Stimulated activated CD8-positive, alpha-beta memory T cell treated with anti-CD3 and anti-CD28 coated beads, Interleukin-7, amount 100 ng/mL, for 24 hours (primary cell): Measurements from ENCODE around the gene SAMMSON.

Experiments
- DNase-seq: peaks from one replicate; pipeline ENCODE4 v3.0.0-alpha.2; 2020; ENCODE audit warnings: low read depth

SAMMSON gene

DNA sequence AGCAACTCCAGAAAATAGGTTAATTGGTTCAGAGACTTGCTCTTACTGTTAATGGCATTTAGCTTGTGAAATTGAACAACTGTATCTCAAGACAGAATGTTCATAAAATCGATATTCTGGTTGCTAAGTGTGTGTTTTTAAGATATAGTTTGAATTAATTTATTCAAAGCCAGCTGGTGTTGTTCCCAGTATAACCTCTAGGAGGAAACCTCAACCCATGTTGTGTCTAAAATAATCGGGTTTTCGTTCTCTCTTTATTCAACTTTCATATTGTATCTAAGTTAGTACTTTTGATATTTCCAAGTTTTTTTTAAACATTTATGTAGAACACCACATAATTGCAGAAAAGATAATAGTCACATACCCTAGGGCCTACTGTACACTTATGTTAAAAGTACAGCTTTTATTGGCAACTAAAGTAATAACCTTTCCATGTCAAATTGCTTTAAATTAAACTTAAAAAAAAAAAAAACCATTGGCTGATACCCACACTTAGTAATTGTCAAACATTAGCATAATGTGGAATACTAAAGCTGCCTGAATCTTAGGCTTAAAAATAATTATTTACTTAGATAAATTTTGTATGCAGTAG, 90.9 kb downstream of the SAMMSON start:
- no peak for DNase-seq

GRCh38 chr3:70094197-70094596, 94.7 kb downstream of the SAMMSON start:
- no peak for DNase-seq

GRCh38 chr3:70095260-70095659, 95.7 kb downstream of the SAMMSON start:
- no peak for DNase-seq

GRCh38 chr3:70096376-70097066, 97.0 kb downstream of the SAMMSON start:
- DNase-seq = no peak

DNA sequence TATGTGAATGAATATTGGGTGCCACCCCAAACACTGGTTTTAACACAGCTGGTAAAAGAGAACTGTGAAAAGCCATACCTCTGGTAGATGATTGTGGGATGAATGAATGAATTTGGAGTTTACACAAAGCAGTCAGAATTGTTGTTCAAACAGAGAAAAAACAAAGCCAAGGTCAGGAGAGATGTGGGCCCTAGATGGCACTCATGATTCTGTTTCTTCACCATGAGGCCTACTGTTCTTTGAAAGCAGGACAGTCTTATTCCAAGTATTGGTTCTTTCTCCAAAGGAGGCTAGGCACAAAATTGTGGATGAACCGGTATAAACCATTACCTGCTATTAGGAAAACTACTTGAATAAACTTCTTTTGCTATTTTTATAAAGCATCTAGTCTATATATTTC, 97.6 kb downstream of the SAMMSON start:
- no peak for DNase-seq

- no peak for DNase-seq
Measured at GRCh38 chr3:70108072-70108471, 108.5 kb downstream of the SAMMSON start.

- DNase-seq = no peak
Measured at GRCh38 chr3:70108546-70108945, 109.0 kb downstream of the SAMMSON start.

DNA sequence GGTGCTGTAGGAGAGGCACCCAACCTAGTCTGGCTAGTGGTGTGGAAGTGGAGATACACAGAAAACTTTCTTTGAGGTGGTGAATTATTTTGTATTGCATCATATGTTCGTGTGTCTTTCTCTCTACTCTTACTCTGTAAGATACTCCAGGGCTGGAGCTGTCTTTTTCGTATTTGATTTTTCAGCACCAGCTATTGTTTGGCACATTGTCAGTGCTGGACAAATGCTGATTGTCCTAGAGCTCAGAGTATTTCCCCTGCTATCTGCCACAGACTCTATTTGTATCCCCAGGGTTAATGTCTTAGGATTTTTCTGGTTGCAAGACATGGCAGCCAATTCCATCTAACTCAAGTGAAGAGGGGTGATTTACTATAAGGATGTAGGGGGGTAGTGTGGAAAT, 110.5 kb downstream of the SAMMSON start:
- DNase-seq = no peak

GRCh38 chr3:70111411-70111810, 111.9 kb downstream of the SAMMSON start:
- no peak for DNase-seq

GRCh38 chr3:70112751-70113150, 113.2 kb downstream of the SAMMSON start:
- DNase-seq = no peak

- DNase-seq = no peak
Measured at GRCh38 chr3:70114431-70114830, 114.9 kb downstream of the SAMMSON start.

- DNase-seq = no peak
Measured at GRCh38 chr3:70119879-70120278, 120.3 kb downstream of the SAMMSON start.
